HG03175 (cell line): Measurements from ENCODE around the gene HS2ST1.
"Not testable (repeated sequence)": the region's sequence is repeated elsewhere in the genome, so short reads cannot be mapped to it uniquely, and the experiment has no call there.

ENCODE experiments used
- ATAC-seq: cut with Tn5 transposase; IDR thresholded peaks from one replicate; pipeline ENCODE4 v1.9.1; 2021; ENCODE audit warnings: mild to moderate bottlenecking, moderate library complexity; ENCODE audit not compliant: unreplicated experiment

The HS2ST1 gene

GRCh38 chr1:86965012-86965826, 50.8 kb downstream of the HS2ST1 start:
- no peak for ATAC-seq

GRCh38 chr1:86965827-86966182, 51.4 kb downstream of the HS2ST1 start:
- no peak for ATAC-seq

GRCh38 chr1:86970938-86971337, 56.5 kb downstream of the HS2ST1 start:
- no peak for ATAC-seq

- ATAC-seq = no peak
These were observed 57.3 kb downstream of the HS2ST1 start for GRCh38 chr1:86971778-86972177.

- ATAC-seq = no peak
These were observed 57.8 kb downstream of the HS2ST1 start for GRCh38 chr1:86972262-86972661.

GRCh38 chr1:86975993-86976550, 61.6 kb downstream of the HS2ST1 start:
- ATAC-seq = no peak

- ATAC-seq = no peak
These were observed 62.2 kb downstream of the HS2ST1 start for GRCh38 chr1:86976664-86977063.

GRCh38 chr1:86981482-86982213, 67.2 kb downstream of the HS2ST1 start:
- ATAC-seq = no peak

- ATAC-seq = not testable (repeated sequence)
These were observed 69.2 kb downstream of the HS2ST1 start for GRCh38 chr1:86983677-86984076.

GRCh38 chr1:86987446-86987845, 73.0 kb downstream of the HS2ST1 start:
- ATAC-seq = no peak

- ATAC-seq = no peak
These were observed 74.4 kb downstream of the HS2ST1 start for GRCh38 chr1:86988835-86989234.

GRCh38 chr1:86989690-86990089, 75.3 kb downstream of the HS2ST1 start:
- not testable (repeated sequence) for ATAC-seq

GRCh38 chr1:86990826-86991225, 76.4 kb downstream of the HS2ST1 start:
- ATAC-seq = no peak

GRCh38 chr1:86991549-86992186, 77.2 kb downstream of the HS2ST1 start:
- no peak for ATAC-seq

GRCh38 chr1:86992861-86993260, 78.4 kb downstream of the HS2ST1 start:
- ATAC-seq = no peak

GRCh38 chr1:86993269-86993985, 79.0 kb downstream of the HS2ST1 start:
- no peak for ATAC-seq

GRCh38 chr1:86994061-86994460, 79.6 kb downstream of the HS2ST1 start:
- no peak for ATAC-seq

GRCh38 chr1:86997538-86997937, 83.1 kb downstream of the HS2ST1 start:
- no peak for ATAC-seq

- ATAC-seq = no peak
These were observed 83.8 kb downstream of the HS2ST1 start for GRCh38 chr1:86998280-86998679.

- ATAC-seq = no peak
These were observed 84.3 kb downstream of the HS2ST1 start for GRCh38 chr1:86998727-86999126.

- ATAC-seq = no peak
These were observed 86.0 kb downstream of the HS2ST1 start for GRCh38 chr1:87000460-87000859.
